IMR-90 (cell line): Measurements from ENCODE around the gene NUP88.

Experiments
- BHLHE40 ChIP-seq: fragments of 150-350 bp; IDR thresholded peaks from 2 replicates; pipeline ENCODE4 v1.6.1; 2016; ENCODE audit warnings: mild to moderate bottlenecking, low read depth, low read length
- CHD1 ChIP-seq: IDR thresholded peaks from 2 replicates; pipeline ENCODE4 v1.6.1; 2012; ENCODE audit warnings: low read depth, low read length, improper control_type of control experiment
- CTCF ChIP-seq: conservative IDR thresholded peaks from 2 replicates; pipeline ENCODE4 v1.5.1; 2012; ENCODE audit warnings: mild to moderate bottlenecking, low read depth, low read length, improper control_type of control experiment
- FOS ChIP-seq: fragments of 150-350 bp; IDR thresholded peaks from 2 replicates; pipeline ENCODE4 v1.6.1; 2016; ENCODE audit warnings: low read depth, low read length
- MAFK ChIP-seq: IDR thresholded peaks from 2 replicates; pipeline ENCODE4 v1.6.1; 2012; ENCODE audit warnings: low read depth, low read length, improper control_type of control experiment
- MAZ ChIP-seq: IDR thresholded peaks from 2 replicates; pipeline ENCODE4 v1.6.1; 2012; ENCODE audit warnings: low read depth, mild to moderate bottlenecking, low read length, improper control_type of control experiment, moderate library complexity, borderline replicate concordance
- MXI1 ChIP-seq: IDR thresholded peaks from 2 replicates; pipeline ENCODE4 v1.6.1; 2012; ENCODE audit warnings: low read depth, mild to moderate bottlenecking, low read length, moderate library complexity, borderline replicate concordance
- POLR2A ChIP-seq: IDR thresholded peaks from 2 replicates; pipeline ENCODE4 v1.6.1; 2012; ENCODE audit warnings: mild to moderate bottlenecking, low read depth, low read length
- RAD21 ChIP-seq: IDR thresholded peaks from 2 replicates; pipeline ENCODE4 v1.6.1; 2012; ENCODE audit warnings: low read length, improper control_type of control experiment
- RCOR1 ChIP-seq: IDR thresholded peaks from 2 replicates; pipeline ENCODE4 v1.6.1; 2012; ENCODE audit warnings: mild to moderate bottlenecking, low read length, improper control_type of control experiment; ENCODE audit not compliant: insufficient replicate concordance
- SMC3 ChIP-seq: fragments of 150-350 bp; IDR thresholded peaks from 2 replicates; pipeline ENCODE4 v1.6.1; 2016; ENCODE audit warnings: low read depth, mild to moderate bottlenecking, antibody characterized with exemption, low read length, moderate library complexity
- USF2 ChIP-seq: fragments of 150-350 bp; IDR thresholded peaks from 2 replicates; pipeline ENCODE4 v1.6.1; 2017; ENCODE audit warnings: mild to moderate bottlenecking, antibody characterized with exemption, low read length, low read depth

- TF ChIP-seq CTCF, result no peak
- TF ChIP-seq MXI1, result no peak
- TF ChIP-seq RCOR1, result no peak
- TF ChIP-seq MAZ, result no peak
- TF ChIP-seq CHD1, result no peak
- no peak for TF ChIP-seq POLR2A
- TF ChIP-seq MAFK, result no peak
- TF ChIP-seq FOS, result no peak
- TF ChIP-seq BHLHE40, result no peak
- no peak for TF ChIP-seq RAD21
- no peak for TF ChIP-seq USF2
- TF ChIP-seq SMC3, result no peak
Observed at GRCh38 chr17:5434984-5435383, 15.5 kb upstream of the NUP88 start.
